HepG2 (cell line): ENCODE results near the gene CLASP1. TPM values are rescaled to one million over a fixed set of nuclear protein-coding genes. Genes with fewer than 3 reads are reported as not detected.

Experiments used
- CC2D1A ChIP-seq: sonication (generic); formaldehyde crosslinking; IDR thresholded peaks from 2 replicates; pipeline ENCODE4 v1.8.1; 2023; ENCODE audit warnings: mild to moderate bottlenecking, missing genetic modification reagents
- IKZF1 ChIP-seq: fragments of 450-650 bp; IDR thresholded peaks from 2 replicates; pipeline ENCODE4 v1.7.1; 2016
- KLF13 ChIP-seq: sonication (generic); formaldehyde crosslinking; IDR thresholded peaks from 2 replicates; pipeline ENCODE4 v1.4.0; 2020; ENCODE audit warnings: mild to moderate bottlenecking, missing genetic modification reagents
- NAIF1 ChIP-seq: sonication (generic); formaldehyde crosslinking; IDR thresholded peaks from 2 replicates; pipeline ENCODE4 v1.5.0; 2020; ENCODE audit warnings: mild to moderate bottlenecking, missing genetic modification reagents, borderline replicate concordance
- ONECUT2 ChIP-seq: sonication (generic); formaldehyde crosslinking; IDR thresholded peaks from 2 replicates; pipeline ENCODE4 v1.4.0; 2020; ENCODE audit warnings: missing genetic modification reagents
- POLR2A ChIP-seq, 2 experiments: IDR thresholded peaks; 2 replicates each; pipeline ENCODE4 v1.6.1; 2011; ENCODE audit warnings: low read depth in 2 of 2, low read length in 2 of 2, mild to moderate bottlenecking in 1 of 2, moderate library complexity in 1 of 2; ENCODE audit not compliant: insufficient read depth in 1 of 2
- RCOR2 ChIP-seq: IDR thresholded peaks from 2 replicates; pipeline ENCODE4 v1.6.1; 2016; ENCODE audit warnings: missing biosample characterization, missing genetic modification reagents
- SMARCE1 ChIP-seq: fragments of 450-650 bp; IDR thresholded peaks from 2 replicates; pipeline ENCODE4 v1.6.1; 2017; ENCODE audit warnings: borderline replicate concordance
- TEAD3 ChIP-seq: optimal IDR thresholded peaks from 2 replicates; pipeline ENCODE3; 2016; ENCODE audit warnings: borderline replicate concordance
- ZNF33A ChIP-seq: sonication (generic); formaldehyde crosslinking; IDR thresholded peaks from 2 replicates; pipeline ENCODE4 v1.5.1; 2020; ENCODE audit warnings: missing genetic modification reagents, mild to moderate bottlenecking, moderate library complexity, borderline replicate concordance
- ZNF749 ChIP-seq: sonication (generic); formaldehyde crosslinking; IDR thresholded peaks from 2 replicates; pipeline ENCODE4 v1.8.0; 2022; ENCODE audit warnings: mild to moderate bottlenecking, missing genetic modification reagents, moderate library complexity, borderline replicate concordance
- ZNF788 ChIP-seq: sonication (generic); formaldehyde crosslinking; IDR thresholded peaks from 2 replicates; pipeline ENCODE4 v1.5.0; 2020; ENCODE audit warnings: mild to moderate bottlenecking, missing genetic modification reagents, borderline replicate concordance
- ZSCAN31 ChIP-seq: sonication (generic); formaldehyde crosslinking; IDR thresholded peaks from 2 replicates; pipeline ENCODE4 v1.5.0; 2020; ENCODE audit warnings: low read depth, mild to moderate bottlenecking, missing genetic modification reagents
- polyA plus RNA-seq, 8 experiments: library from polyadenylated mRNA; depleted of rRNA in 3 of 8; stranded (reverse) in 7 of 8; unstranded in 1 of 8; fragments of >200 nt; fragmentation: Illumina TruSeq in 4 of 8; extraction: Trizol in 4 of 8; gene quantifications; 2 replicates each; pipeline versions ENCODE4 v1.2.1 to v1.2.3, GENCODE V29; 2011 to 2016; ENCODE audit warnings: low read depth in 4 of 8, missing spikeins in 1 of 8, mixed read lengths in 1 of 8; ENCODE audit not compliant: insufficient read depth in 1 of 8
- total RNA-seq, 5 experiments: library from RNA; depleted of rRNA; stranded (reverse); fragments of >200 nt; fragmentation: Illumina TruSeq; extraction: Trizol; gene quantifications; 2 replicates each; pipeline ENCODE4 v1.2.3, GENCODE V29; 2016; ENCODE audit warnings: low read depth in 1 of 5
- TF ChIP-seq, protein P1 (sequence below): sonication (generic); formaldehyde crosslinking; IDR thresholded peaks from 2 replicates; pipeline ENCODE4 v1.5.0; 2020; ENCODE audit warnings: mild to moderate bottlenecking, missing genetic modification reagents
- TF ChIP-seq, protein P2 (sequence below): sonication (generic); formaldehyde crosslinking; IDR thresholded peaks from 2 replicates; pipeline ENCODE4 v1.5.0; 2020; ENCODE audit warnings: mild to moderate bottlenecking, missing genetic modification reagents, moderate library complexity
- TF ChIP-seq, protein P3 (sequence below): sonication (generic); formaldehyde crosslinking; IDR thresholded peaks from 2 replicates; pipeline ENCODE4 v1.5.0; 2020; ENCODE audit warnings: mild to moderate bottlenecking, low read depth, missing genetic modification reagents, borderline replicate concordance
- TF ChIP-seq, protein P4 (sequence below): sonication (generic); formaldehyde crosslinking; IDR thresholded peaks from 2 replicates; pipeline ENCODE4 v1.5.1; 2020; ENCODE audit warnings: mild to moderate bottlenecking, missing genetic modification reagents, moderate library complexity
- TF ChIP-seq, protein P5 (sequence below): sonication (generic); formaldehyde crosslinking; IDR thresholded peaks from 2 replicates; pipeline ENCODE4 v1.4.0; 2020; ENCODE audit warnings: missing genetic modification reagents
- TF ChIP-seq, protein P6 (sequence below): sonication (generic); formaldehyde crosslinking; IDR thresholded peaks from 2 replicates; pipeline ENCODE4 v1.5.0; 2020; ENCODE audit warnings: mild to moderate bottlenecking, missing genetic modification reagents, borderline replicate concordance

Gene CLASP1
- total and polyA plus RNA-seq, 2 of the 13 experiments (the other 11 are each of a cell fraction or from before 2014, with no cell fraction given): 11.7 to 47.9 TPM

DNA sequence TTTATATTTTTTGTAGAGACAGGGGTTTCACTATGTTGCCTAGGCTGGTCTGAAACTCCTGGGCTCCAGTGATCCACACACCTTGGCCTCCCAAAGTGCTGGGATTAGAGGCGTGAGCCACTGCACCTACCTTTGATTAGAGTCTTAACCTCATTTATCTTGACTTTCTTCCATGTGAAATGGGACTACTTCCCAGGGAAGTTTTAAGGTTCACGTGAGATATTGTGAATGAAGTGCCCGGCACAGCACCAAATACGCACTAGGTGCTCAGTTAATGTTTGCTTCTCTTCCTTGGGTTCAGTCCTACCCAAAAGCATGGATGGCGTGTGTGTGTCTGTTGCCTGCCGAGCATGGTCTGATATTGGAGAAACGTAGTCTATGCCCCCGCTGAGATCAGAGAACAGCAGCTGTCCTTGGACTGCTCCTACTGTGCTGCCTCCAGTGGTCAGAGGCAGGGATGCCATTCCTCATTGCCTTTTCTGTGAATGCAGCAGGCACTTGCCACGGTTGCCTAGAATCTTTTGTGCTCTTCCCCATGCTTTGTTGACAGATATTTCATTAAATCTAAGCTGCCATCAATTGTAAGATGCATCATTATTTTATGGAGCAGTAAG is 351.9 kb downstream of the CLASP1 start (continued):
- TF ChIP-seq KLF13 (CRISPR knock-in tag): no peak
- no peak for TF ChIP-seq SMARCE1
- TF ChIP-seq ZSCAN31 (CRISPR knock-in tag): no peak; the same call in 1 of the 2 replicates
- TF ChIP-seq ZNF749: no peak
- no peak for TF ChIP-seq IKZF1
- TF ChIP-seq ZNF788 (CRISPR knock-in tag): no peak
- no peak for TF ChIP-seq NAIF1 (CRISPR knock-in tag)
- TF ChIP-seq, protein P1, sequence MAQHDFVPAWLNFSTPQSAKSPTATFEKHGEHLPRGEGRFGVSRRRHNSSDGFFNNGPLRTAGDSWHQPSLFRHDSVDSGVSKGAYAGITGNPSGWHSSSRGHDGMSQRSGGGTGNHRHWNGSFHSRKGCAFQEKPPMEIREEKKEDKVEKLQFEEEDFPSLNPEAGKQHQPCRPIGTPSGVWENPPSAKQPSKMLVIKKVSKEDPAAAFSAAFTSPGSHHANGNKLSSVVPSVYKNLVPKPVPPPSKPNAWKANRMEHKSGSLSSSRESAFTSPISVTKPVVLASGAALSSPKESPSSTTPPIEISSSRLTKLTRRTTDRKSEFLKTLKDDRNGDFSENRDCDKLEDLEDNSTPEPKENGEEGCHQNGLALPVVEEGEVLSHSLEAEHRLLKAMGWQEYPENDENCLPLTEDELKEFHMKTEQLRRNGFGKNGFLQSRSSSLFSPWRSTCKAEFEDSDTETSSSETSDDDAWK: no peak
- TF ChIP-seq, protein P2, sequence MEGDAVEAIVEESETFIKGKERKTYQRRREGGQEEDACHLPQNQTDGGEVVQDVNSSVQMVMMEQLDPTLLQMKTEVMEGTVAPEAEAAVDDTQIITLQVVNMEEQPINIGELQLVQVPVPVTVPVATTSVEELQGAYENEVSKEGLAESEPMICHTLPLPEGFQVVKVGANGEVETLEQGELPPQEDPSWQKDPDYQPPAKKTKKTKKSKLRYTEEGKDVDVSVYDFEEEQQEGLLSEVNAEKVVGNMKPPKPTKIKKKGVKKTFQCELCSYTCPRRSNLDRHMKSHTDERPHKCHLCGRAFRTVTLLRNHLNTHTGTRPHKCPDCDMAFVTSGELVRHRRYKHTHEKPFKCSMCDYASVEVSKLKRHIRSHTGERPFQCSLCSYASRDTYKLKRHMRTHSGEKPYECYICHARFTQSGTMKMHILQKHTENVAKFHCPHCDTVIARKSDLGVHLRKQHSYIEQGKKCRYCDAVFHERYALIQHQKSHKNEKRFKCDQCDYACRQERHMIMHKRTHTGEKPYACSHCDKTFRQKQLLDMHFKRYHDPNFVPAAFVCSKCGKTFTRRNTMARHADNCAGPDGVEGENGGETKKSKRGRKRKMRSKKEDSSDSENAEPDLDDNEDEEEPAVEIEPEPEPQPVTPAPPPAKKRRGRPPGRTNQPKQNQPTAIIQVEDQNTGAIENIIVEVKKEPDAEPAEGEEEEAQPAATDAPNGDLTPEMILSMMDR: peak; percentile 83
- TF ChIP-seq, protein P3, sequence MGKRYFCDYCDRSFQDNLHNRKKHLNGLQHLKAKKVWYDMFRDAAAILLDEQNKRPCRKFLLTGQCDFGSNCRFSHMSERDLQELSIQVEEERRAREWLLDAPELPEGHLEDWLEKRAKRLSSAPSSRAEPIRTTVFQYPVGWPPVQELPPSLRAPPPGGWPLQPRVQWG (CRISPR knock-in tag): no peak
- no peak for TF ChIP-seq CC2D1A
- TF ChIP-seq RCOR2 (CRISPR knock-in tag): no peak
- no peak for TF ChIP-seq ZNF33A
- TF ChIP-seq TEAD3 (CRISPR knock-in tag): peak; percentile 72
- TF ChIP-seq, protein P4, sequence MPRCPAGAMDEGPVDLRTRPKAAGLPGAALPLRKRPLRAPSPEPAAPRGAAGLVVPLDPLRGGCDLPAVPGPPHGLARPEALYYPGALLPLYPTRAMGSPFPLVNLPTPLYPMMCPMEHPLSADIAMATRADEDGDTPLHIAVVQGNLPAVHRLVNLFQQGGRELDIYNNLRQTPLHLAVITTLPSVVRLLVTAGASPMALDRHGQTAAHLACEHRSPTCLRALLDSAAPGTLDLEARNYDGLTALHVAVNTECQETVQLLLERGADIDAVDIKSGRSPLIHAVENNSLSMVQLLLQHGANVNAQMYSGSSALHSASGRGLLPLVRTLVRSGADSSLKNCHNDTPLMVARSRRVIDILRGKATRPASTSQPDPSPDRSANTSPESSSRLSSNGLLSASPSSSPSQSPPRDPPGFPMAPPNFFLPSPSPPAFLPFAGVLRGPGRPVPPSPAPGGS: no peak
- TF ChIP-seq, protein P5, sequence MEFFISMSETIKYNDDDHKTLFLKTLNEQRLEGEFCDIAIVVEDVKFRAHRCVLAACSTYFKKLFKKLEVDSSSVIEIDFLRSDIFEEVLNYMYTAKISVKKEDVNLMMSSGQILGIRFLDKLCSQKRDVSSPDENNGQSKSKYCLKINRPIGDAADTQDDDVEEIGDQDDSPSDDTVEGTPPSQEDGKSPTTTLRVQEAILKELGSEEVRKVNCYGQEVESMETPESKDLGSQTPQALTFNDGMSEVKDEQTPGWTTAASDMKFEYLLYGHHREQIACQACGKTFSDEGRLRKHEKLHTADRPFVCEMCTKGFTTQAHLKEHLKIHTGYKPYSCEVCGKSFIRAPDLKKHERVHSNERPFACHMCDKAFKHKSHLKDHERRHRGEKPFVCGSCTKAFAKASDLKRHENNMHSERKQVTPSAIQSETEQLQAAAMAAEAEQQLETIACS: no peak
- no peak for TF ChIP-seq ONECUT2 (CRISPR knock-in tag)
- TF ChIP-seq POLR2A (IDR thresholded peaks at IDR 0.05; ENCODE audit: insufficient read depth in 1 of 2, low read depth in 2 of 2, low read length in 2 of 2): no peak
- TF ChIP-seq, protein P6, sequence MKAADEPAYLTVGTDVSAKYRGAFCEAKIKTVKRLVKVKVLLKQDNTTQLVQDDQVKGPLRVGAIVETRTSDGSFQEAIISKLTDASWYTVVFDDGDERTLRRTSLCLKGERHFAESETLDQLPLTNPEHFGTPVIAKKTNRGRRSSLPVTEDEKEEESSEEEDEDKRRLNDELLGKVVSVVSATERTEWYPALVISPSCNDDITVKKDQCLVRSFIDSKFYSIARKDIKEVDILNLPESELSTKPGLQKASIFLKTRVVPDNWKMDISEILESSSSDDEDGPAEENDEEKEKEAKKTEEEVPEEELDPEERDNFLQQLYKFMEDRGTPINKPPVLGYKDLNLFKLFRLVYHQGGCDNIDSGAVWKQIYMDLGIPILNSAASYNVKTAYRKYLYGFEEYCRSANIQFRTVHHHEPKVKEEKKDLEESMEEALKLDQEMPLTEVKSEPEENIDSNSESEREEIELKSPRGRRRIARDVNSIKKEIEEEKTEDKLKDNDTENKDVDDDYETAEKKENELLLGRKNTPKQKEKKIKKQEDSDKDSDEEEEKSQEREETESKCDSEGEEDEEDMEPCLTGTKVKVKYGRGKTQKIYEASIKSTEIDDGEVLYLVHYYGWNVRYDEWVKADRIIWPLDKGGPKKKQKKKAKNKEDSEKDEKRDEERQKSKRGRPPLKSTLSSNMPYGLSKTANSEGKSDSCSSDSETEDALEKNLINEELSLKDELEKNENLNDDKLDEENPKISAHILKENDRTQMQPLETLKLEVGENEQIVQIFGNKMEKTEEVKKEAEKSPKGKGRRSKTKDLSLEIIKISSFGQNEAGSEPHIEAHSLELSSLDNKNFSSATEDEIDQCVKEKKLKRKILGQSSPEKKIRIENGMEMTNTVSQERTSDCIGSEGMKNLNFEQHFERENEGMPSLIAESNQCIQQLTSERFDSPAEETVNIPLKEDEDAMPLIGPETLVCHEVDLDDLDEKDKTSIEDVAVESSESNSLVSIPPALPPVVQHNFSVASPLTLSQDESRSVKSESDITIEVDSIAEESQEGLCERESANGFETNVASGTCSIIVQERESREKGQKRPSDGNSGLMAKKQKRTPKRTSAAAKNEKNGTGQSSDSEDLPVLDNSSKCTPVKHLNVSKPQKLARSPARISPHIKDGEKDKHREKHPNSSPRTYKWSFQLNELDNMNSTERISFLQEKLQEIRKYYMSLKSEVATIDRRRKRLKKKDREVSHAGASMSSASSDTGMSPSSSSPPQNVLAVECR: no peak
